Measurements from ENCODE around the gene DMD. TPM values are rescaled to one million over a fixed set of nuclear protein-coding genes. Genes with fewer than 3 reads are reported as not detected.
A peak's percentile ranks its signal among the peaks of the same experiment; 100 is the strongest.

Gene DMD
- polyA plus RNA-seq, 3 donors = 16.2 to 19.8 (median 19.4) TPM

GRCh38 chrX:33053001-33053400 lies 158.3 kb downstream of the DMD start:
- DNase-seq = no peak

DNA sequence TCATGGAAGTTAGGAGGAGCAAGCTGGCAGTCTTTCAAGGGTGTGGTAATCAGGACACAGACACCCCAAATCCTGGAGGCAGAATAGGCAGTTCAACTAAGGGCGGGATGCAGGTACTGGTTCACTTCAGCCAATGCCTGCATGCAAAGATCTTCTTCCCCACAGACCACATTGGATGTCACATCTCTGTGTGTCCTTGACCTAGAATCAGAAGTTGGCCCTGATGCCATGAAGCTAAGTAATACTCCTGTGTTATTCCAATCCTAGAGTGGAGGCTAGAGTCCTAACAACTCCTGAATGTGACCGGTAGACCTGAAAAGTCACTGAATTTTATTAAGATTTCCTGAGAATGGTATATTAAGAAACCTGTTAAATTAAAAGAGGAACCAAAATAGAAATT lies 165.5 kb downstream of the DMD start:
- DNase-seq = no peak

DNA sequence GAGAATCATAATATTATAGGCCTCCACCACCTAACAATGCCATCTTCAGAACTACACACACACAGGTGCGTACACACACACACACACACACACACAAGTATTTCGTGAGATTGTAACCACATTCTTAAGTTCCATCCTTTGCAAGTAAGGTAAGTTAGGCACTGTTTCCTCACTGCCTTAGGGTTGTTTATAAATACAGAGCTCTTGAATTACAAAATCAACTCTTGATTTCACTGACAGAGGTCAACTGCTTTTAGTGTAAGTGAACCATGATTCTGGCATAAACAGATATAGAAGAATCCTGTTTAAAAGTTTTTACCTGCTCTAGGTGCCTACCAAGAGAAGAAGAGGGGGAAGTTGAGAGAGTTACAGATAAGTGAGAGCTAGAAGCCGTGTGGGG lies 166.1 kb downstream of the DMD start:
- no peak for DNase-seq

DNA sequence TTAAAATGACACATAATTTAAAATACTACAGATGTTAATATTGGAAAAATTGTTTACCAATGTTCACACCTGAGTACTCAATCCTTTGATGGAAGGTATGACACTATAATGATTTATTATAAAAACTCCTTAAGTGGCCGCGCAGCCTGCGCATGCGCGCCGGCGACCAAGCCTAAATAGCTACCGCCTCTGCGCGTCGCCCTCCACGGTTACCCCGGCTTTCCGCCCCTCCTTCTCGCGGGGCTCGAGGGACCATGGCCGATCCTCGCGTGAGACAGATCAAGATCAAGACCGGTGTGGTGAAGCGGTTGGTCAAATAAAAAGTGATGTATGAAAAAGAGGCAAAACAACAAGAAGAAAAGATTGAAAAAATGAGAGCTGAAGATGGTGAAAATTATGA lies 170.2 kb downstream of the DMD start:
- DNase-seq = no peak

DNA sequence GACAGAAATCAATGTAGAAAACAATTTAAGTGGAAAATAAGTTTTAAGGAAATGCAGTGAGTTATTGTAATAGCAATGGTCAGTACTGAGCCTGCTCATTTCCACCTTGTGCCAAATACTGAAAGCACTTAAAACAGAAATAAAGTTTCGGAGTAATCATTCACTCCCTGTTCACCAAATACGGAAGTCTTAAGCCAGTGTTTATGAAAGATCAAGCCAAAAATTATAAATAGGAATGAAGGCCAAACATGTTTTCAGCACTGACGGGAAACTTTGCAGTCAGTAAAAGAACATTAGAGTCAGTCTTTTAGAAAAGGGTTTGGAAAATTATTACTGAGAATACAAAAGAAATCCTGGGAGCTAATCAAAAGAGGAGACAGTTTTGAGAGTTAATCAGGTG lies 178.6 kb downstream of the DMD start:
- no peak for DNase-seq

DNA sequence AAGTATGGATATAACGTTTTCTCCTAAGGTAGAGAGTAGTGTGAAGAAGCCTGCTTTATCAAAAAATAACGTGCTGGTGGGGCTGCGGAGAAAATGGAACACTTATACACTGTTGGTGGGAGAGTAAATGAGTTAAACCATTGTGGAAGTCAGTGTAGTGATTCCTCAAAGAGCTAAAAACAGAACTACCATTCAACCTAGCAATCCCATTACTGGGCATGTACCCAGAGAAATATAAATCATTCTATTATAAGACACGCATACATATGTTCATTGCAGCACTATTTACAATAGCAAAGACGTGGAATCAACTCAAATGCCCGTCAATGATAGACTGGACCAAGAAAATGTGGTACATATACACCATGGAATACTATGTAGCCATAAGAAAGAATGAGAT lies 196.4 kb downstream of the DMD start:
- DNase-seq = no peak

- no peak for DNase-seq
These were observed 197.3 kb downstream of the DMD start for GRCh38 chrX:33014086-33014485.

GRCh38 chrX:33001107-33001506 lies 210.2 kb downstream of the DMD start:
- no peak for DNase-seq

DNA sequence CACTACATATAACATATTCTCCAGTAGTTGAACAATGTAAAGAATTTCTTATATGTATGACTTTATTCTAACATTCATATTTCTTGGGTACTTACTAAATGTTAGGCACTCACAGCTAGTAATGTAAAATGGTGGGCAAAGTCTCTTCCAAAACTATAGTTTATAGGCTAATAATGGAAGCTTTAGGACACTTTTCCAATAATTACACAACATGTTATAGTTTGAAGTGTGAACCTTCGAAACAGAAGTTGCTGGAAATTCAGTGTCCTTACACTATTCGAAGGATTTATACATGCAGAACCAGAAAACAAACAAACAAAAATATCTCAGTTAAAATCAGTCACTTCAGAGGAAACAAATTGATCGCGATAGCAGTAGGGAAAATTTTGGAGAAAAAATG lies 212.6 kb downstream of the DMD start:
- DNase-seq = no peak

DNA sequence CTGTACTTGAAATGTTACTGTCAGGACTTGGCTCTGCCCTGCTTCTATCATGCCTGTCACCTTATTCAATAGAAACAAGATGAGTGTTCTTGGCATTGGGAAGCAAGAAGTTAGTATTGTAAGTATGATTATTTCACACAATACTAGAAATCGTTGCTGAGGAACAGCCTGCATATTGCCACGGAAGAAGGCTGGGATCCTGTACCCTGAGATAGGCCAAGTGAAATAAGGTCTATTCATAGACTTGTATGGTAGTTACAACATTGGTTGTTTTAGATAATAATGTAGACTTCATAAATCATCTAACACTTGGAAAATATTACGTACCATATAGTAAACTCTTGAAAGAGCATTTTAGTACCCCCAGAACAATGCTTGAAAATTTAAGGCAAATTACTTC lies 215.9 kb downstream of the DMD start:
- DNase-seq = no peak

GRCh38 chrX:32987142-32987541 lies 224.2 kb downstream of the DMD start:
- DNase-seq = no peak

DNA sequence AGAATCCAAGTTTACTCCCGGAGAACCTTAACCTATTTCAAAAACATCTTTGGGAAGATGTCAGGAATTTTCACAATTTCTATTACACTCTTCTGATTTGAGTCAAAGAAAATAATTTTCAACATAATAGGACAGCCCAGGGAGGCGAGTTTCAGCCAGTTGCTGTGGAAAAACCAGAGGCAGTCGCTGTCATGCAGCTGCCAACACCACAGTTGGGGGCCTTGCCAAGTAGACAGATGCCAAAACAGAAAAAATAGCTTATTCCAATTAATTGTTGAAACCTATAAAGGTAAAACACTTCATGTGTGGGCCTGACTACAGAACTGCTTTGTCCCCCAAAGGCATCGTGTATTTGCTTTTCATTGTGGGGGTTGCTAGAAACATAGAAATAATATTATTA lies 225.8 kb downstream of the DMD start:
- no peak for DNase-seq

DNA sequence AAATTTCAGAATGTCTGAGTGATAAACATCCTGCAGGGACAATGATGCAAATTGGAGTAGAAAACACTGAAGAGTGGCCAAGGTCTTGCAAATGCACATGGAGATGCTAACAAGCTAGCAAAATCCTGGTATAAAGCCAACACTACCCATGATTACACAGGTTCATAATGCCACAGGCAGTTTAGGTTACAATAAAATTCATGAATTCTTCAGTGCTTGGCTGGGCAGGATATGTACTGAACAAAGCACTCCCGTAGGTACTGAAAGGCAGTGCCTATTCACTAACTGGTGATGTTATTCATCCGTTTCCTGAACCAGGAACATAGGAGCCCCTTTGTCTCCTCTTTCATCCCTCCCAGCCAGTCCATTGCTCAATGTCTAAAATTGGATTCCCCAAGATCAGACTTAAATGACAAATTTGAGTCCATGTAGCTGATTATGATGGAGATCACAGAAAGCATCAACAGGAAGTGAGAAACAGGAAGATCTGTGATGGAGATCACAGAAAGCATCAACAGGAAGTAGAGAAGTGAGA lies 244.5 kb downstream of the DMD start:
- DNase-seq = no peak

GRCh38 chrX:32954125-32954524 lies 257.2 kb downstream of the DMD start:
- no peak for DNase-seq

DNA sequence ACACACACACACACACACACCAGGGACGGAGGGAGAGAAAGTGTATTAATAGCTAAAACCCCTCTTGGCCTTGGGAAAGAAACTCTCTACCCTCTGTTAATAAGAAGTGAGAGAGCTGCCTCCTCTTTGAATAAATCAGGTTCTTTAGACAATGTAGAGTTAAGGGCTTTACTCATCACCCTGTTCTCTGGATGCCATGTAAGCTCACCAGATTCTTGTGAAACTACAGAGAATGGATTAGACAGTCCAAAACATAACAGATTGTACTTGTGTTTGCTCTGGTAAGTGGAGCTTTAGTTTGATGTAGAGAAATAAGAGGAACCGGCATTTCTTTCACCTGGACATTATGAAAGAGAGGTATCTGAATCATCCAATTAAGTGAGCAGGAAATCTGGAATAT lies 263.2 kb downstream of the DMD start:
- no peak for DNase-seq

- DNase-seq = no peak
These were observed 274.3 kb downstream of the DMD start for GRCh38 chrX:32937043-32937442.

DNA sequence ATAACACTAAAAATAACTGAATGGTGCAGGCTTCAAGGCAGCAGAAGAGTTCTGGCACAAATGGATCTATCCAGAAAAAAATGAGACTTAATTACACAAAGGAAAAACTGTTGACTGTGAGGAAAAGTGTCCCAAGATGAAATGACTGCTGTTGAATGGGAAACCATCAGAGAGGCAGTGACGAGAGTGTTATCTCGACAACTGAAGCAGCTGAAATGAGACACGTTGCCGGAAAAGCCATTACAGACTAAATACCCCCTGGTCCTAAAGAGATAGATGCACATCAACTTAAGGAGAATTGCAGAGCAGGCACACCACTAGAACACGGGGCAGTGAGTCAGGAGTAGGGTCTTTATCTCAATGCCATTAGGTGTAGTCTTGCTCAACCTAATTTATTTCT lies 277.8 kb downstream of the DMD start:
- DNase-seq = no peak

DNA sequence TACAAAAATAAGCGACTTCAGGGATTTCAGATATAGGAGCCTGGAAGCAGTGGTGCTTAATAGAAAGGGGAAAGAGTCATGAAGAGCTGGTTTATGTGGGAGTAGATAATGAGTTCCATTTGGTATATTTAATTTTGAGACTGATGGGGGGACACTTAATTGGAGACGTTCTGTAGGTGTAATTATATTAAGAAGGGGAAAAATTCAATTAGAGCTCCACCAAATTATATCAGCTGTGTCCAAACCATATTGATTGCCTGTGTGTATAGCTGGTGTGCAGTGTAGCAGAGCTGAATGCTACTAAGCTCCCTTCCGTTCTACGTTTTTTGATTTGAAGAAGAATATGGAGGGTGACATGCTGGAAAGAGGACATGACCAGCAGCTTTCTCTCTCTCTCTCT lies 282.3 kb downstream of the DMD start:
- no peak for DNase-seq

GRCh38 chrX:32896088-32896487 lies 315.3 kb downstream of the DMD start:
- no peak for DNase-seq

- no peak for DNase-seq
These were observed 316.7 kb downstream of the DMD start for GRCh38 chrX:32894679-32895078.

DNA sequence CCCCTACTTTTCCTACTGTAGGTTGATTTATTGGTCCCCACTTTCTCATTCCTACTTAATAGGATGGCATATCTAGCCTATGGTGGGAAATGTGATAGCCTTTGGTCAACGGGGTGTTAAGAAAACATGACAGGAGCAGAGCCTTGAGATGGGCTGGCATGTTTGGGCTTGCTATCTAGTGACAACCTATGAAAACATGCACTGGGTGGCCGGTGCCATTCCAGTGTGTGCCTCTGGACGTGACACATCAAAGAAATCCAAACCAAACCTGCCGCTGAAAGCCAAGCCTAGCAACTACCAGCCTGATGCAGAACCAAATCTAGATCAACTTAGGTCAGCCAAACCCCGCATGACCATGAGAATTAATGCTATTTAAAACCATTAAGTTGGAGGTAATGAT lies 317.6 kb downstream of the DMD start:
- peak; percentile 24 for DNase-seq

DNA sequence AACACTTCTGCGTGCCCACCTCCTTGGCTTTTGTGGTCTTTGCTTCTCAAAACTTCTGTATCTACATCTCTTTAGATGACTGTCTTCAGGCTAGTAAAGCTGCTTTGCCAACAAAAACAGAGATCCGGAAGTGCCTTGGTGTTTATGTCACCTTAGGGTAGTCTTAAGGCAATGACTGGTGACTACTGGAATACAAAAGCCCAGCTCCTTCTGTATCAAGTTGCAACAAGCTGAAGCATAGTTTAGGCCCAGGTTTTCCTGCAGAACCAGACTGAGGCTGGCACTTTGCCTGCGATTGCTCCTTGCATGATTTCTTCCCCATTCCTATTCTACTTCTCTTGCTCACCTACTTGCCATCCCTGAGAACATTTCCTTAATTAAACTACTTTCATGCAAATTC lies 333.8 kb downstream of the DMD start:
- DNase-seq = no peak

- no peak for DNase-seq
These were observed 336.5 kb downstream of the DMD start for GRCh38 chrX:32874839-32875238.

DNA sequence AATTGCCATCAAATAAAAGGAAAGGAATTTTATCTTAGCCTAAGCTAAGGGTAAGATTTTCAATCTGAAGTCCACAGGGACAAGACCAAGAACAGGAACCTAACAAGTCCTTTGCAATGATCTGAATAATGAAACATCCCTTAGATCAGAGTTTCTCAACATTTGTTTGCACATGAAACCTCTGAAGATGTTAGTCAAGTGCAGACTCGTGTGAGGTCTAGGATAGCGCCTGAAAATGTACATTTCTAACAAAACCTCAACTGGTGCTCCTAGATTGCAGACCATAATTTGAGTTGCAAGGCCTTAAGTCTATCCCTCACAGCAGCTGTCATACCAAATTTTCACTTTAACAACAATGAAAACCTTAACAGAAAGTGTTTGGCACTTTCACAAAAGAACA lies 337.6 kb downstream of the DMD start:
- DNase-seq = no peak

DNA sequence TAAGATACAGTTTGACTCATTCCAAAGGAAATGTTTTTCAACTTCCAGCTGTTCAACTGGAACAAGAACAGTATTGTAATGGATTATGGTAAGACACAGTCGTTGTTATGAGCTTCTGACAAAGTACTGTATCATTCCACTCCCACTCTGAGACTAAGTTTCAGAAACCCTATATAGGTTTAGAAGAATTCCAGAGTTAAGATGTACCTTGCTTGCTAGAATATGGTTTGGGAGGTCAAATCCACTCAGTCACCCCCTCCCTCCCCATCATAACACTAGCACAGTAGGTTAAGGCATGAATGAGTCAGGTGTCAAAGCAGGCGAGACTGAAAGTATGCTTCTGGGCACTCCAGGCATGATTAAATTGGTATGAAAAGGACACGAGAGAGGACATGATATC lies 339.7 kb downstream of the DMD start:
- DNase-seq = no peak

Data from renal pelvis (tissue), 4 donors.